ENCODE results near the gene IRF2BP2.

The IRF2BP2 gene

DNA sequence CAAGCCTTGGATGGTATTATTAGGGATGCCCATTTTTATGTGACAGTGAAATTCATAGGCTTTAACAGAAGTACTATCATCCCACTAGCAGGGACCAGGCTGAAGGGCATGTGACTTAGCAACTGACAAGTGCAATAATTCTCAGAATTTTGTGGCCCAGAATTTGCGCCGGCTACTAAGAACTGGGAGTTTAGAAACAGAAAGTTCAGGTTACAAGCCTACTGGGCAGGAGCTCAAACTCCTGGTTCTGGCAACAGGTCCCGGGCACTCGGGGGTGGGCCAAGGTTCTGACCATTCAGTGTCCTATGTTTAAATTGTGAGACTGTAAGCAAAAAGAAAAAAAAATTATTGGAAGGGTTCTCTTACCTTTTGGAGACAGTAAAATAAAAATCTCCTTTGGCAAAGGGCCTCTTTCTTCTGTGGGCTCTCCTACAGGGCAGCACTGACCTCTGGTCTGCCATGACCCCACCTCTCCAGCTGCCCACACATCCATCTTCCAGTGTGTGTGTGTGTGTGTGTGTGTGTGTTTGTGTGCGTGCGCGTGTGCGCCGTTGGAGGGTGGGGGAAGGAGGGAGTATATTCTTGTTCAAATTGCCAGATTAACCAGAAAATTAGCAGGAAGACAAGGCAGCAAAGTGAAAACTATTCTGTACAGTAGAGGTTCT is 26.1 kb downstream of the IRF2BP2 start:
- no peak overlapping the region for H3K4me3 ChIP-seq (ENCODE audit: low read depth, low read length)
- no peak for TF ChIP-seq CTCF (IDR thresholded peaks at IDR 0.05; ENCODE audit: insufficient read depth, low read depth, low read length, missing control alignments)
- DNase-seq (ENCODE audit: low read depth): no peak

DNA sequence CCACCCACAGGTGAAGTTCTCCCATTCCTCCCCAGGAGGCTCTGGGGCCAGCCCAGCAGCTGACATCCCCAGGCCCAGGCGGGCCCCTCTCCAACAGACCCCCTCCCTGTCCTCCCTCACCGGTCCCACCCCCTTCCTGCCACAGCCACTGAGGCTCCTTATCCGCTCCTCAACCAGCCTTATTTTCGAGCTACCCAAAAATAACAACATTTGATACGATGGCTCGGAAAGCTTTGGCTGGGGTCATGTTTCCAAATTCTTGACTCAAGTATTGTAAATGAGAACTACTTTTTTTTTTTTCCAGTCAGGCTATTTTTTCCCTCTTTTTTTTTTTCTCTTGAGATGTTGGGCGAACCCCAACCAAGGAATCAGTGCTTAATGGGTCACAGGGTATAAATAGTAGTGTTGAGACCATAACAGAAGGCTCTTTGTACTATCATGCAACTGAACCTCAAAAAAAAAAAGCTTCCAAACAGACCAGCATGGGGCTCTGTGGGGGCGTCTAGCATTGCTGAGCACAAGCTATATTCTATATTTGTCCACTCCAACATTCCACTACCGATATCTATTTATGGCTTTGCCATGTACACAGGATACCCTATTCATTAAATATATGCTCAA is 27.2 kb downstream of the IRF2BP2 start:
- no peak for DNase-seq (ENCODE audit: low read depth)
- TF ChIP-seq CTCF (IDR thresholded peaks at IDR 0.05; ENCODE audit: insufficient read depth, low read depth, low read length, missing control alignments): no peak
- H3K4me3 ChIP-seq (ENCODE audit: low read depth, low read length): no peak overlapping the region

- no peak for TF ChIP-seq CTCF (IDR thresholded peaks at IDR 0.05; ENCODE audit: insufficient read depth, low read depth, low read length, missing control alignments)
- no peak overlapping the region for H3K4me3 ChIP-seq (ENCODE audit: low read depth, low read length)
- no peak for DNase-seq (ENCODE audit: low read depth)
Observed at GRCh38 chr1:234582186-234582585, 27.8 kb downstream of the IRF2BP2 start.

GRCh38 chr1:234581063-234581714 is 28.8 kb downstream of the IRF2BP2 start:
- H3K4me3 ChIP-seq (ENCODE audit: low read depth, low read length): no peak overlapping the region
- DNase-seq (ENCODE audit: low read depth): no peak
- no peak for TF ChIP-seq CTCF (IDR thresholded peaks at IDR 0.05; ENCODE audit: insufficient read depth, low read depth, low read length, missing control alignments)

DNA sequence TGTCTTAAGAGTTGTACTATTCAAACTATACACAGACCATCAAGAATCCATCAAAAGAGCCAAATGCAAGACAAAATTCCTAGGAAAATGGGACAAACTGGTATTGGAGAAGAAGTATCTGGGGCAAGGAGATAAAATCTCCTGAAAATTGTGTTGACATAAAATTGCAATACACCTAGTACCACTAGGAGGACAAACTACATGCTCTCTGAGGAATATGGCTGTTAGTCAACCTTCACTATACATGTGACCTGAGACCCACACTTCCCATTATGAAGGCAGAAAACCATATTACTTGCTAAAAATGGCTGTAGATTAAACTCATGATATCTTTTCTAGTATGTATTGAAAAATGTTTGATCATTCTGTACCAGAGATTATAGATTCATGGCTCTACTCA is 30.0 kb downstream of the IRF2BP2 start:
- TF ChIP-seq CTCF (IDR thresholded peaks at IDR 0.05; ENCODE audit: insufficient read depth, low read depth, low read length, missing control alignments): peak; percentile 36
- no peak overlapping the region for H3K4me3 ChIP-seq (ENCODE audit: low read depth, low read length)
- no peak for DNase-seq (ENCODE audit: low read depth)

GRCh38 chr1:234578735-234579134 is 31.2 kb downstream of the IRF2BP2 start:
- H3K4me3 ChIP-seq (ENCODE audit: low read depth, low read length): no peak overlapping the region
- no peak for DNase-seq (ENCODE audit: low read depth)
- TF ChIP-seq CTCF (IDR thresholded peaks at IDR 0.05; ENCODE audit: insufficient read depth, low read depth, low read length, missing control alignments): no peak
